ENCODE measurements around the gene TDRD6. TPM values are rescaled to one million over a fixed set of nuclear protein-coding genes. Genes with fewer than 3 reads are reported as not detected.
A peak's percentile ranks its signal among the peaks of the same experiment; 100 is the strongest.

The TDRD6 gene
- polyA plus RNA-seq, 6 donors from 2014 or later = not detected

DNA sequence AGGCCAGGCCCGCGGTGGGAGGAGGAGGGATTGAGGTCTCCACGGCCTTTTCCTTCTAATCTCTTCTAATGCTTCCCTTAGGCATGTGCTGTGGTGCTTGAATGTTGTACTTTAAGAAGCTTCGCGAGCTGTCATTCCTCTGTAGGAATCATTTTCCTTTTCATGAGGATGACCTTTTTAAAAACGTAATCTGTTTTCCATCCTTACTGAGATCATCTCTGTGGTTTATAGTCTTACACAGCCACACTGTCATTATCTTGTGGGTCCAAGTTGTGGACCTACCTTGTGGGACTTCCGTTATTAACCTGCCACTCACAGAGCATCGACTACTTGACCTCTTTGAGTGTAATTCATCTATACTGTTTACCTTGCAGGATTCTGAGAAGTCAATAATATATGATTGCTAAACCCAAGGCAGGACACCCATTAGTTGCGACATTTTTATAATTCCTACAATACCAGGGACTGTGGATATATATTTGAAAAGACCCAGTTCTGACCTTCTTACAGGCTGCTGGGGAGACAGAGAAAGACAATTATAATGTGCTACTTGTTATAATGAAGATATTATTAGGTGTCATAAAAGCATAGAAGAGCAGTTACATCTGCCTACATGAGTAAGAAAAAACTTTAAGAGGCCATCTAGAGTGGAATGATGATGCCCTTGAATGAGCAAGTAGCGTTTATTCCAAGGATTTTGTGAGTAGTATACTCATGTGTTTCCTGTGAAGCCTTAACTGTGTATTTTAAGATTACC is 34.1 kb upstream of the TDRD6 start:
- Mint-ChIP-seq H3K4me1 (peaks cover 10 to 13% (median 12%) of the 10 kb centered on the region in 3 donors), H3K27me3 (peaks cover 25 to 50% (median 44%) of the 10 kb centered on the region in 3 donors), H3K9me3 (no peaks in the 10 kb centered on the region), H3K36me3 (no peaks in the 10 kb centered on the region), H3K4me3 (peak overlapping the region; percentile 80 to 96 (median 88)), H3K27ac (peak overlapping the region in 1 of 6 donors; percentile 66)
- ATAC-seq (ENCODE audit: low read depth in 2 of 2) (no peak), DNase-seq (no peak)

DNA sequence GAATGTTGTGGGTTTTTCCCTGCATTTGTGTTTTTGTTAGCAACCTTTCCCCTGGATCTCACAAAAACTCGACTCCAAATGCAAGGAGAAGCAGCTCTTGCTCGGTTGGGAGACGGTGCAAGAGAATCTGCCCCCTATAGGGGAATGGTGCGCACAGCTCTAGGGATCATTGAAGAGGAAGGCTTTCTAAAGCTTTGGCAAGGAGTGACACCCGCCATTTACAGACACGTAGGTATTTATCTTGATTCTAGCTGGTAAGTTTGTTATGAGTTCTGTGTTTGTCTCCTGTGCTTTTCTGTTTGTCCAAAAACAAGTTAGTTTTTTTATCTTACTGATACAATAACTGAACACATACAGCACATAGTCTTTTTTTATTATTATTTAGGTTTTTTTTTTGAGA is 31.9 kb upstream of the TDRD6 start:
- Mint-ChIP-seq H3K4me3 (no peak overlapping the region), H3K27me3 (peaks cover 15 to 39% (median 34%) of the 10 kb centered on the region in 3 donors), H3K9me3 (no peaks in the 10 kb centered on the region), H3K4me1 (peaks cover 10 to 13% (median 12%) of the 10 kb centered on the region in 3 donors), H3K27ac (peak overlapping the region in 1 of 6 donors; percentile 36), H3K36me3 (no peaks in the 10 kb centered on the region)
- DNase-seq (no peak), ATAC-seq (ENCODE audit: low read depth in 2 of 2) (no peak)

DNA sequence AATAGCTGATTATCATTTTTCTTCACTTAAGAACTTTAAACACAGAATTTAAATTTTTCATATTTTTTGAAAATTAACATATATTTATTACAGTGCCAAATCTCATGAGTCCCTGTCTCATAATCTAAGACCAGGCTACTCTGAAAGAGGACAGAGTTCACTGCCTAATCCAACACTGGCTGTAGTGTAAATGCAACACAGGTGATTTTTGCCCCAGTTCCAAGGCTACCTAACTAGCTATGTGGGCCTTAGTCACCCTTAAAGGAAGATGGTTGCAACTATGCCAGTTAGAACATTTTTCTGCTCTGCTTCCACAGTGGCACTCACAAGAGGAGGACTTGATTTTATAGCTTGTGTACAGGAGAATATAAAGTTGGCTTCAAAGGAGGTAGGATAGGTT is 30.0 kb upstream of the TDRD6 start:
- Mint-ChIP-seq H3K9me3 (no peaks in the 10 kb centered on the region), H3K27ac (no peak overlapping the region), H3K4me1 (peaks cover 3 to 7% (median 5%) of the 10 kb centered on the region in 3 donors), H3K4me3 (no peak overlapping the region), H3K27me3 (peaks cover 5 to 28% (median 22%) of the 10 kb centered on the region in 3 donors), H3K36me3 (no peaks in the 10 kb centered on the region)
- DNase-seq (no peak), ATAC-seq (ENCODE audit: low read depth in 2 of 2) (no peak)

DNA sequence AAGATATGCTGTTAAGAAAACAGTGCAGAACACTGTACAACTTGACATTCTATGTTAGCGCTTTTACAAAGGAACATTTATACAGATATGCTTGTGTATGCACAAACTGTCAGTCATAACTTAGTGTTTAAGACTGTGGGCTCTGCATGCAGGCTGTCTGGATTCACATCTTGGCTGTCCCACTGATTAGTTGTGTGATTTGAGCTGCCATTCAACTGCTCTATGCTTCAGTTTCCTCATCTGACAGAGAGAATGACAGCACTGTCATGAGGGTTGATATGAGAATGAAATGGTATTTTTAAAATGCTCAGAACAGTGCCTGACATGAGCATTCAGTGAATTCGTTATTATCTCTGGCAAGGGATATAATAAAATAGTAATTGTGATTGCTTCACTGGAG is 26.2 kb upstream of the TDRD6 start:
- ATAC-seq (ENCODE audit: low read depth in 2 of 2) (no peak), DNase-seq (no peak)
- Mint-ChIP-seq H3K27me3 (peaks cover 0 to 8% (median 0%) of the 10 kb centered on the region in 3 donors), H3K4me3 (no peak overlapping the region), H3K27ac (no peak overlapping the region), H3K36me3 (no peaks in the 10 kb centered on the region), H3K9me3 (no peaks in the 10 kb centered on the region), H3K4me1 (no peaks in the 10 kb centered on the region)

DNA sequence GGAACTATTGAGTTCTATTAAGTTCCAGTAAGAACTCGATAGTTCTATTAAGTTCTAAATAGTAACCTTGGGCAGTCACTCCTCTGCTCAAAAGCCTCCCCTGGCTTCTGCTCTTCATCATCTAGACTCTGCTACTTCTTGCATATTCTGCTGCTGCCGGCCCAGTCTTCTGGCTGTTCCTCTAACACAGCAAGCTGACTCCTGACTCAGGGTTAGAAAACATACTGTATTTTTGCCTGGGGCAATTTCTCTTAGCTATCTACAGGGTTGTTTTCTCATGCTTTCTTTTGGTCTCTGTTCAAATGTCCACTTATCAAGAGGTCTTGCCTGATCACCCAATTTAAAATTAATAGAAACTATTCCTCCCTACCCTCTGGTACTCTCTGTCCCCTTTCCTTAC is 20.3 kb upstream of the TDRD6 start:
- no peak overlapping the region for H3K4me3 Mint-ChIP-seq
- ATAC-seq (ENCODE audit: low read depth in 2 of 2) (no peak), DNase-seq (no peak)
- H3K36me3 Mint-ChIP-seq = no peaks in the 10 kb centered on the region
- no peaks in the 10 kb centered on the region for H3K4me1 Mint-ChIP-seq
- no peak overlapping the region for H3K27ac Mint-ChIP-seq
- H3K27me3 Mint-ChIP-seq = no peaks in the 10 kb centered on the region
- no peaks in the 10 kb centered on the region for H3K9me3 Mint-ChIP-seq

DNA sequence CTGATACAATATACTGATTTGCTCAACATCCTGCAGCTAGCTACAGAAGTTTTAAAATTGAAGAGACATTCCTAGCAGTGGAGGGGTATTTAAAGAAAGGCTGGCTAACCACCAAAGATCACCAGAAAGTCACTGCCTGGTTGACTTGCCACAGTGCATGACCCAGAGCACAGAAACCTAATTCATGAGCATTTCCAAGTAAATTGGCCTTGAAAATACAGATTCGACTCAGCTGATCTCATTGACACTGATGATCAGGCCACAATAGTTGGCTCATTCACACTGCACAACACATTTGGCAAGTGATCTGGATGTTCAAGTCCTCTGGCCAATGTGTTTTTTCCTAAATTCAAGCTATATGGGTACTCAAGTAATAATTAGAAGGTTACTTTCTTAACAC is 13.3 kb upstream of the TDRD6 start:
- Mint-ChIP-seq H3K4me3 (peak overlapping the region in 1 of 8 donors; percentile 6), H3K4me1 (peaks cover 0 to 3% (median 0%) of the 10 kb centered on the region in 3 donors), H3K27me3 (no peaks in the 10 kb centered on the region), H3K27ac (no peak overlapping the region), H3K9me3 (no peaks in the 10 kb centered on the region), H3K36me3 (no peaks in the 10 kb centered on the region)
- no peak for DNase-seq
- no peak for ATAC-seq (ENCODE audit: low read depth in 2 of 2)

DNA sequence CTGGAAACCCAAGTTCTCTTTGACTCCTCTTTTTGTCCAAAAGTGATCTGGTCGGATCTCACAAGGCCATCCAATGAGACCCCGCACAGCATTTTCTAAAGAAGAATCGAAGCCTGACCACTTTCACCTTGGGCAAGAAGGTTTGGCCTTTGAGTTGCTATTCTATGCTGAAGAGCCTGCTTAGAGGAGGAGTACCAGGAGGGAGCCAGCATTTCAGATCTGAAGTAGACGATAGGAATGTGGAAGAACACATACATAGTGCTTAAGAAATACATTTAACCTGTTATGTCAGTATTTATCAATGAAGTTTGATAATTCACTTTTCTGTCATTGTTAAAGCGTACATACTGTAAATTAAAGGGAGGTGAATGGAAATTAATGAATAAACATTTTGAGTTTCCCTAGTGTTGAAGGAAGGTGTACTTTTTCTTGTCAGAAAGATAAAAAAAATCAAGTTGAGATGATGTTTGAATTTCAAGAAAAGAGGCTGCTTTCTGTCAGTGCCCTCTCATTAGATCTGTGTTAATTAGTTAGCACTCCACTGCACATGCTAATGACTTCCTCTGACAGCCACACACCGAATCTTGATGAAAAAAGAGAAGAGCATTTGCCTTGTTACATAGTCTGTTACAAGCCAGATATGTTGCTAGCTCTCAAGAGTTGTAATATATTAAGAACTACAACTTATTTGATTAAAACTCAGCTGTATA is 10.9 kb upstream of the TDRD6 start:
- peaks cover 0 to 3% (median 0%) of the 10 kb centered on the region in 3 donors for H3K4me1 Mint-ChIP-seq
- H3K27me3 Mint-ChIP-seq = peaks cover 0 to 5% (median 0%) of the 10 kb centered on the region in 3 donors
- peak overlapping the region in 1 of 6 donors; percentile 1 for H3K27ac Mint-ChIP-seq
- H3K9me3 Mint-ChIP-seq = no peaks in the 10 kb centered on the region
- ATAC-seq (ENCODE audit: low read depth in 2 of 2) (no peak), DNase-seq (no peak)
- no peak overlapping the region for H3K4me3 Mint-ChIP-seq
- H3K36me3 Mint-ChIP-seq = no peaks in the 10 kb centered on the region

DNA sequence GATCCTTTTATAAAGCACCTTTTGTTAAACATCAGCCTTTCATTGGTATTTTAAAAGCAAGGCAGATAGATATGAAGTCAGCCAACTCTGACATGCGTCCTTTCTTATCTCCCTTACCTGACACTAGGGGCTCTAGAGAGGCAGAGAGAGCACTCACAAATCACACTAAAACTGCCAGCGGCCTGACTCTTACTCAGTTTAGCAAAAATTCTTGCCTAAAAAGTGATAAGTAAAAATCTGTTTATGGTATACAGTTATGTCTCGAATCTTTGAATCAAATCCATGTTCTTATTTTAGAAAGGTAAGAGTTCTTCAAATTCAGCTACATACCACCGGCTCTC is 10.4 kb upstream of the TDRD6 start:
- Mint-ChIP-seq H3K36me3 (no peaks in the 10 kb centered on the region), H3K27ac (no peak overlapping the region), H3K9me3 (no peaks in the 10 kb centered on the region), H3K4me1 (peaks cover 0 to 3% (median 0%) of the 10 kb centered on the region in 3 donors), H3K4me3 (no peak overlapping the region), H3K27me3 (peaks cover 0 to 5% (median 0%) of the 10 kb centered on the region in 3 donors)
- ATAC-seq (ENCODE audit: low read depth in 2 of 2) = no peak
- no peak for DNase-seq

DNA sequence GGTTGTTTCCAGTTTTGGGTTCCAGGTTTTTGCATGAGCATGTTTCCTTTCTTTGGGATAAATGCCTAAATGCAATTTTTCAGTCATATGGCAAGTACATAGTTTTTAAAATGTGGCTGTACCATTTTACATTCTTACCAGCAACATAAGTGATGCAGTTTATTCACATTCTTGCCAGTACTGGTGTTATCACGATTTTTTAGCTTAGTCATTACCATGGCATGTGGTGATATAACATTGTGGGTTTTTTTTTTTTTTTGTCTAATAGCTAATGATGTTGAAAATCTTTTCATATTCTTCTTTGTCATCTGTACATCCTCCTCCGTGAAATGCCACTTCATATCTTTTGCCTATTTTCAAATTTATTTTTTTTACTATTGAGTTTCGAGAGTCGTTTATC is 2.9 kb upstream of the TDRD6 start:
- Mint-ChIP-seq H3K4me3 (no peak overlapping the region), H3K9me3 (peaks cover 0 to 4% (median 0%) of the 10 kb centered on the region in 7 donors), H3K4me1 (no peaks in the 10 kb centered on the region), H3K27me3 (peaks cover 0 to 5% (median 0%) of the 10 kb centered on the region in 3 donors), H3K36me3 (no peaks in the 10 kb centered on the region), H3K27ac (peak overlapping the region in 1 of 6 donors; percentile 11)
- ATAC-seq (ENCODE audit: low read depth in 2 of 2) (no peak), DNase-seq (no peak)

DNA sequence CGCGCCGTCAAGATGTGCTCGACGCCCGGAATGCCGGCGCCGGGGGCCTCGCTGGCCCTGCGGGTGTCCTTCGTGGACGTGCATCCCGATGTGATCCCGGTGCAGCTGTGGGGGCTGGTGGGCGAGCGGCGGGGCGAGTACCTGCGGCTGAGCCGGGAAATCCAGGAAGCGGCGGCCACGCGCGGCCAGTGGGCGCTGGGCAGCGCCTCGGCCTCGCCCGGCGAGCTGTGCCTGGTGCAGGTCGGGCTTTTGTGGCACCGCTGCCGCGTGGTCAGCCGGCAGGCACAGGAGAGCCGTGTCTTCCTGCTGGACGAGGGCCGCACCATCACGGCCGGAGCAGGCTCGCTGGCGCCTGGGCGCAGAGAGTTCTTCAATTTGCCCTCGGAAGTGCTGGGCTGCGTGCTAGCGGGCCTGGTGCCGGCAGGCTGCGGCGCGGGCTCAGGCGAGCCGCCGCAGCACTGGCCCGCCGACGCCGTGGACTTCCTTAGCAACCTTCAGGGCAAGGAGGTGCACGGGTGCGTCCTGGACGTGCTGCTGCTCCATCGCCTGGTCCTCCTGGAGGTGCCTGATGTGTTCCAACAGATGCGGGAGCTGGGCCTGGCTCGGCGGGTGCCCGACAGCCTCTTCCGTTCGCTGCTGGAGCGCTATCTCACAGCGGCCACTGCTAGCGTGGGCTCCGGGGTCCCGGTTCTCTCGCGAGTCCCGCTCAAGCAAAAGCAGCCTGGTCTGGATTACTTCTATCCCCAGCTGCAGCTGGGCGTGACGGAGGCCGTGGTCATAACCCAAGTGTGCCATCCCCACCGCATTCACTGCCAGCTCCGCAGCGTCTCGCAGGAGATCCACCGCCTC is 656 bp downstream of the TDRD6 start:
- no peak overlapping the region for H3K4me3 Mint-ChIP-seq
- DNase-seq (no peak), ATAC-seq (ENCODE audit: low read depth in 2 of 2) (no peak)
- no peaks in the 10 kb centered on the region for H3K27me3 Mint-ChIP-seq
- H3K27ac Mint-ChIP-seq = no peak overlapping the region
- no peaks in the 10 kb centered on the region for H3K4me1 Mint-ChIP-seq
- H3K9me3 Mint-ChIP-seq = peaks cover 0 to 4% (median 0%) of the 10 kb centered on the region in 7 donors
- H3K36me3 Mint-ChIP-seq = no peaks in the 10 kb centered on the region

DNA sequence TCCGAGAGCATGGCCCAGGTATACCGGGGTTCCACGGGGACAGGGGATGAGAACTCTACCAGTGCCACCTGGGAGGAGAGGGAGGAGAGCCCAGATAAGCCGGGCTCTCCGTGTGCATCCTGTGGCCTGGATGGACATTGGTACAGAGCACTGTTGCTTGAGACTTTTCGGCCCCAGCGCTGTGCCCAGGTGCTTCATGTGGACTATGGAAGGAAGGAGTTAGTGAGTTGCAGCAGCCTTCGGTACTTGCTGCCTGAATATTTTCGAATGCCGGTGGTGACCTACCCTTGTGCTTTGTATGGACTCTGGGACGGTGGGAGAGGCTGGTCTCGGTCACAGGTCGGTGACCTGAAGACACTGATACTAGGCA is 1.3 kb downstream of the TDRD6 start:
- Mint-ChIP-seq H3K27me3 (peaks cover 0 to 4% (median 0%) of the 10 kb centered on the region in 3 donors), H3K36me3 (no peaks in the 10 kb centered on the region), H3K4me3 (no peak overlapping the region), H3K9me3 (peaks cover 0 to 4% (median 0%) of the 10 kb centered on the region in 7 donors), H3K4me1 (no peaks in the 10 kb centered on the region), H3K27ac (no peak overlapping the region)
- ATAC-seq (ENCODE audit: low read depth in 2 of 2) = no peak
- no peak for DNase-seq

DNA sequence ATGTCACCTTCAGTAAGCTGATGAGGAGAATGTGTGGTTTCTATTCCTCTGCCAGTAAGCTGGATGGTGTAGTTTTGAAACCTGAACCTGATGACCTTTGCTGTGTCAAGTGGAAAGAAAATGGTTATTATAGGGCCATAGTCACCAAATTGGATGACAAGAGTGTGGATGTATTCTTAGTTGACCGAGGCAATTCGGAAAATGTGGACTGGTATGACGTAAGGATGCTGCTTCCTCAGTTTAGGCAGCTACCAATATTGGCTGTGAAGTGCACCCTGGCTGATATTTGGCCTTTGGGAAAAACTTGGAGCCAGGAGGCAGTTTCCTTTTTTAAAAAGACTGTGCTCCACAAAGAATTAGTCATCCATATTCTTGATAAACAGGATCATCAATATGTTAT is 2.0 kb downstream of the TDRD6 start:
- no peaks in the 10 kb centered on the region for H3K4me1 Mint-ChIP-seq
- no peak overlapping the region for H3K27ac Mint-ChIP-seq
- DNase-seq = no peak
- H3K36me3 Mint-ChIP-seq = no peaks in the 10 kb centered on the region
- ATAC-seq (ENCODE audit: low read depth in 2 of 2) = no peak
- H3K4me3 Mint-ChIP-seq = no peak overlapping the region
- H3K27me3 Mint-ChIP-seq = peaks cover 0 to 4% (median 0%) of the 10 kb centered on the region in 3 donors
- peaks cover 0 to 4% (median 0%) of the 10 kb centered on the region in 7 donors for H3K9me3 Mint-ChIP-seq

DNA sequence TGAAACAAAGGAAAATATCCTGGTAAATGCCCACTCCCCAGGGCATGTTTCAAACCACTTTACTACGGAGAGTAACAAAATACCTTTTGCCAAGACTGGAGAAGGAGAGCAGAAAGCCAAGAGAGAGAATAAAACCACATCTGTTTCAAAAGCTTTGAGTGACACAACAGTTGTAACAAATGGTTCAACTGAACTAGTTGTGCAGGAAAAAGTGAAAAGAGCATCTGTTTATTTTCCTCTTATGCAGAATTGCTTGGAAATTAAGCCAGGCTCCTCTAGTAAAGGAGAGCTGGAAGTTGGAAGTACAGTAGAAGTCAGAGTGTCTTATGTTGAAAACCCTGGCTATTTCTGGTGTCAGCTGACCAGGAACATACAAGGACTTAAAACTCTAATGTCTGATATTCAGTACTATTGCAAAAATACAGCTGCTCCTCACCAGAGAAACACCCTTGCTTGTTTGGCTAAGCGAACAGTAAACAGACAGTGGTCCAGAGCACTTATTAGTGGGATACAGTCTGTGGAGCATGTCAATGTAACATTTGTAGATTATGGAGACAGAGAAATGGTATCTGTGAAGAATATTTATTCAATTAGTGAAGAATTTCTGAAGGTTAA is 2.6 kb downstream of the TDRD6 start:
- peaks cover 0 to 4% (median 0%) of the 10 kb centered on the region in 7 donors for H3K9me3 Mint-ChIP-seq
- DNase-seq = no peak
- no peak overlapping the region for H3K27ac Mint-ChIP-seq
- H3K27me3 Mint-ChIP-seq = peaks cover 0 to 4% (median 0%) of the 10 kb centered on the region in 3 donors
- H3K4me3 Mint-ChIP-seq = no peak overlapping the region
- H3K36me3 Mint-ChIP-seq = no peaks in the 10 kb centered on the region
- no peak for ATAC-seq (ENCODE audit: low read depth in 2 of 2)
- H3K4me1 Mint-ChIP-seq = no peaks in the 10 kb centered on the region
